ENCODE results near the gene PDLIM1. TPM values are rescaled to one million over a fixed set of nuclear protein-coding genes. Genes with fewer than 3 reads are reported as not detected.

The PDLIM1 gene
- total and polyA plus RNA-seq, 8 donors = 41.7 to 289 (median 182) TPM

GRCh38 chr10:95262763-95263518, 27.9 kb downstream of the PDLIM1 start:
- Histone ChIP-seq H3K4me3 (no peak overlapping the region), H3K9me3 (no peaks in the 10 kb centered on the region), H3K36me3 (peaks cover 9 to 71% (median 58%) of the 10 kb centered on the region in 4 donors), H3K4me1 (peaks cover 21 to 50% (median 35%) of the 10 kb centered on the region in 4 donors), H3K27me3 (no peaks in the 10 kb centered on the region), H3K27ac (no peak overlapping the region)
- no peak for TF ChIP-seq POLR2AphosphoS5 (IDR thresholded peaks at IDR 0.05)
- no peak for TF ChIP-seq CTCF (IDR thresholded peaks at IDR 0.05)
- no peak for TF ChIP-seq EP300 (IDR thresholded peaks at IDR 0.05)
- TF ChIP-seq POLR2A (IDR thresholded peaks at IDR 0.05) = no peak
- WGBS, 5 donors = 63 to 79% (median 71%) methylated on average over 5 of the region's 5 CpGs
- intact Hi-C loops (cut with DNase I; ENCODE audit: low total_unique reads) = no loop called here
- DNase-seq = no peak

GRCh38 chr10:95261926-95262325, 28.9 kb downstream of the PDLIM1 start:
- Histone ChIP-seq H3K27me3 (no peaks in the 10 kb centered on the region), H3K36me3 (peaks cover 9 to 77% (median 65%) of the 10 kb centered on the region in 4 donors), H3K4me3 (no peak overlapping the region), H3K9me3 (no peaks in the 10 kb centered on the region), H3K27ac (peak overlapping the region in 2 of 5 donors; percentile 67 to 70), H3K4me1 (peaks cover 15 to 39% (median 30%) of the 10 kb centered on the region in 4 donors)
- DNase-seq = no peak
- WGBS, 5 donors = 88 to 99% (median 94%) methylated on average over 3 of the region's 3 CpGs
- TF ChIP-seq POLR2A (IDR thresholded peaks at IDR 0.05) (no peak), EP300 (IDR thresholded peaks at IDR 0.05) (no peak), CTCF (IDR thresholded peaks at IDR 0.05) (no peak), POLR2AphosphoS5 (IDR thresholded peaks at IDR 0.05) (no peak)
- intact Hi-C loops (cut with DNase I; ENCODE audit: low total_unique reads) = no loop called here

GRCh38 chr10:95260909-95261552, 29.8 kb downstream of the PDLIM1 start:
- DNase-seq = no peak
- Histone ChIP-seq H3K4me1 (peaks cover 14 to 30% (median 23%) of the 10 kb centered on the region in 4 donors), H3K27me3 (no peaks in the 10 kb centered on the region), H3K27ac (peak overlapping the region; percentile 7 to 70 (median 46)), H3K36me3 (peaks cover 9 to 82% (median 72%) of the 10 kb centered on the region in 4 donors), H3K9me3 (no peaks in the 10 kb centered on the region), H3K4me3 (no peak overlapping the region)
- TF ChIP-seq POLR2A (IDR thresholded peaks at IDR 0.05) = no peak
- no peak for TF ChIP-seq CTCF (IDR thresholded peaks at IDR 0.05)
- no peak for TF ChIP-seq POLR2AphosphoS5 (IDR thresholded peaks at IDR 0.05)
- TF ChIP-seq EP300 (IDR thresholded peaks at IDR 0.05) = no peak
- 69 to 83% (median 73%) methylated on average over 4 of the region's 4 CpGs for WGBS, 5 donors
- intact Hi-C loops (cut with DNase I; ENCODE audit: low total_unique reads) = no loop called here

- TF ChIP-seq POLR2AphosphoS5 (IDR thresholded peaks at IDR 0.05) (peak in 1 of 3 donors; percentile 34), CTCF (IDR thresholded peaks at IDR 0.05) (no peak)
- DNase-seq = peak in 1 of 2 donors; percentile 72
- H3K36me3 ChIP-seq = peaks cover 9 to 82% (median 73%) of the 10 kb centered on the region in 4 donors
Measured at GRCh38 chr10:95260397-95260881, 30.4 kb downstream of the PDLIM1 start.

More at GRCh38 chr10:95260397-95260881, 30.4 kb downstream of the PDLIM1 start:
- WGBS, 5 donors = 51 to 65% (median 54%) methylated on average over 3 of the region's 3 CpGs
- H3K27ac ChIP-seq = peak overlapping the region; percentile 7 to 70 (median 46)
- intact Hi-C loops (cut with DNase I; ENCODE audit: low total_unique reads) = no loop called here
- peaks cover 14 to 30% (median 22%) of the 10 kb centered on the region in 4 donors for H3K4me1 ChIP-seq
- no peaks in the 10 kb centered on the region for H3K9me3 ChIP-seq
- no peaks in the 10 kb centered on the region for H3K27me3 ChIP-seq
- H3K4me3 ChIP-seq = no peak overlapping the region
